ENCODE measurements around the gene COMMD1. TPM values are rescaled to one million over a fixed set of nuclear protein-coding genes. Genes with fewer than 3 reads are reported as not detected.

COMMD1 gene
- total and polyA plus RNA-seq, 2 donors (not counting 3 experiments of a cell fraction or from before 2014, with no cell fraction given): 39.5 to 57.1 TPM

- no peaks in the 10 kb centered on the region for H3K27me3 ChIP-seq (ENCODE audit: control insufficient read depth in 2 of 2, insufficient read depth in 2 of 2, low read length in 2 of 2)
- POLR2A ChIA-PET: no interaction called here
- DNase-seq (ENCODE audit: low read depth, low spot score): no peak
- no peaks in the 10 kb centered on the region for H3K9me1 ChIP-seq (replicated peaks; ENCODE audit: control insufficient read depth, extremely low read depth, insufficient read depth, low read length)
- H3K4me3 ChIP-seq (replicated peaks in 1 of 3; ENCODE audit: insufficient read depth in 1 of 3, low read depth in 1 of 3, low read length in 3 of 3): peak overlapping the region in 1 of 3 experiments; percentile 98
- no peak overlapping the region for H3K27ac ChIP-seq (ENCODE audit: insufficient read depth, low read depth, low read length)
- H3K4me1 ChIP-seq (ENCODE audit: control insufficient read depth, extremely low read depth, insufficient read depth, low read length): peaks cover 11% of the 10 kb centered on the region
- H3K9ac ChIP-seq (replicated peaks; ENCODE audit: extremely low read depth, insufficient read depth, low read length): no peak overlapping the region
- no peak overlapping the region for H2AFZ ChIP-seq (ENCODE audit: low read depth, low read length)
- no peak for TF ChIP-seq POLR2AphosphoS5 (IDR thresholded peaks at IDR 0.05; ENCODE audit: insufficient read depth, low read depth, low read length)
- TF ChIP-seq CTCF (IDR thresholded peaks at IDR 0.05; ENCODE audit: extremely low read depth in 1 of 2, insufficient read depth in 1 of 2, low read depth in 1 of 2, low read length in 2 of 2): no peak
- TF ChIP-seq MAX (IDR thresholded peaks at IDR 0.05; ENCODE audit: insufficient read depth, insufficient read length): no peak
- no peak for TF ChIP-seq GATA2 (IDR thresholded peaks at IDR 0.05; ENCODE audit: insufficient read depth, insufficient read length, low read depth, low read length)
- no peak for TF ChIP-seq EZH2 (IDR thresholded peaks at IDR 0.05; ENCODE audit: borderline replicate concordance, low read depth, low read length, severe bottlenecking)
- TF ChIP-seq POLR2A (IDR thresholded peaks at IDR 0.05; ENCODE audit: low read depth, low read length): no peak
- no peak for TF ChIP-seq FOS (IDR thresholded peaks at IDR 0.05; ENCODE audit: borderline replicate concordance, insufficient read depth, low read length)
- no peak for TF ChIP-seq JUN (IDR thresholded peaks at IDR 0.05; ENCODE audit: borderline replicate concordance, insufficient read depth, insufficient read length, low read depth)
- TF ChIP-seq MYC (IDR thresholded peaks at IDR 0.05; ENCODE audit: low read depth, low read length): no peak
- peaks cover 8 to 11% of the 10 kb centered on the region in 2 experiments for H3K36me3 ChIP-seq (ENCODE audit: control insufficient read depth in 2 of 2, extremely low read depth in 1 of 2, insufficient read depth in 2 of 2, low read length in 2 of 2)
- intact Hi-C loops (cut with micrococcal nuclease) (no loop called here), dilution Hi-C loops (cut with MboI; ENCODE audit: extremely low pct_ligation_motif_present, low sequenced_read_pairs) (no loop called here)
- BruUV-seq (replicated peaks): no TSS peak
- H4K20me1 ChIP-seq (replicated peaks; ENCODE audit: control insufficient read depth, extremely low read depth, insufficient read depth, low read length): no peaks in the 10 kb centered on the region
- CTCF ChIA-PET: no interaction called here
- H3K79me2 ChIP-seq (ENCODE audit: control insufficient read depth, insufficient read depth, low read length): peaks cover 56% of the 10 kb centered on the region
- no peaks in the 10 kb centered on the region for H3K9me3 ChIP-seq (replicated peaks; ENCODE audit: control insufficient read depth, insufficient read depth, low read length)
- FAIRE-seq: no peak
- H3K4me2 ChIP-seq (ENCODE audit: insufficient read depth, low read length): peak overlapping the region; percentile 94
Observed at GRCh38 chr2:61885896-61886603, 19.4 kb upstream of the COMMD1 start.
